Fibroblast of skin of abdomen (primary cell): ENCODE data around the gene BEST3.
"Not testable (repeated sequence)": the region's sequence is repeated elsewhere in the genome, so short reads cannot be mapped to it uniquely, and the experiment has no call there.

Experiments
- DNase-seq: peaks from one replicate; pipeline ENCODE4 v3.0.0-alpha.2; 2013

The BEST3 gene

GRCh38 chr12:69648476-69648875 is 50.6 kb downstream of the BEST3 start:
- DNase-seq, result peak; percentile 91

GRCh38 chr12:69647178-69647577 is 51.9 kb downstream of the BEST3 start:
- DNase-seq, result no peak

GRCh38 chr12:69645031-69645430 is 54.1 kb downstream of the BEST3 start:
- DNase-seq, result no peak

GRCh38 chr12:69644511-69644910 is 54.6 kb downstream of the BEST3 start:
- DNase-seq, result no peak

- DNase-seq, result no peak
Observed at GRCh38 chr12:69642531-69642930, 56.6 kb downstream of the BEST3 start.

DNA sequence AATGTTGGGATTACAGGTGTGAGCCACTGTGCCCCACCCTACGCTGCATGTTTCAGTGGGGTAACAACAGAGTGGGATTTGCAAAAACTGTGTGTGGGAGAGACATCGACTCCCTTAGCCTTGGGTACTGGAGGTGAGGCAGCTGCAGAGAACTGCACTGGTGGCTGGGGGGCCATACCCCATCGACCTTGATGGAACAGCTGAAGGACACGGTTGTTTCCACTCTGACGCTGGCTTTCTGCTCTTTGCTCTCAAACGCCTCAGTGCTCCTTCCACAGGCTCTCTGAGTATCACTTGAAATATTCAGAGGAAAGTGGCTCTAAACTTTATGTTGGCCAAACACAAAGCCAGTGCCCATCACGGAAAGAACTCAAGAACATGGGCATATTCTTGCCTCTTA is 57.6 kb downstream of the BEST3 start:
- no peak for DNase-seq

DNA sequence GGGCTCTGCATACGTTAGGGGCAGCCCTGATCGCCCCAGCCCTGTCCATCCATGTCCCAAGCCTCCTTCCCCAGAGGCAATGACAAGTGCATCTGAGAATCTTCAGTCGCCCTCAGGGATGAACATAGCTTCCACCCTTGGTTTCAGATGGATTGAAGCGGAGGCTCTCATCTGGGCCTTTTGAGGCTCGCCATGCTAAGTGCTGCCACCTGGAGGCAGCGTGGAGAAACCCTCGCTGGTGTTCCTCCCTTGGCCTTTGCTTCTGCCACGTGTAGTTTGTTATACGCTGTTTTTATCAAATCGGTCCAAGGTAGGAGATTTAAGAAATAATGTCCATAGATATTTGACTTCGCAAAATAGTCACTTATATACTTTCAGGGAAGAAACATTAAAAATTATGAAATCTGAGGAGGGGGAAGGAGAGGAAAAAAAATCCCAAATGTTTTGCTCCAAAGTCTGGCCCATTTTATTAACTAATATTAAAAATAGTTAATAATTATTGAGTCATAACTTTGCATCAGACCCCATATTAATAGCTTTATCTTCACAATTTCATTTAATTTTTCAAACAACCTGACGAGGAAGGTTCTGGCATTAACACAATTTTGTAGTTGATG is 59.6 kb downstream of the BEST3 start:
- peak; percentile 69 for DNase-seq

DNA sequence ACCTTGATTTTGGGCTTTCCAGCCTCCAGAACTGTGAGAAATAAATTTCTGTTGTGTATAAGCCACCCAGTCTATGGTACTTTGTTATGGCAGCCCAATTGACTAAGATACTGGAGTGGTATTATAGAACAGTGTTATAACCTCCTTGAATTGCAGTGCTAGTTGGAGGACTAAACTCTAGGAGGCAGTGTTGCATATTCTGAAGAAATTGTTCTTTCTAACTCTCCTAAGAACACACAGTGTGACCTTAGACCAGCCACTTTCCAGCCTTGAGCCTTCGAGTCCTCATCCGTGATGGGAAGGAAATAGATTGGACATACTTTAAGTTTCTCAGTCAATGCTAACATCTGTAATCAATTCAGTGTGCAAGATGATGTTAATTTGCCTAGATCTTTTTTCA is 66.0 kb downstream of the BEST3 start:
- no peak for DNase-seq

- no peak for DNase-seq
Observed at GRCh38 chr12:69630191-69630590, 68.9 kb downstream of the BEST3 start.

DNA sequence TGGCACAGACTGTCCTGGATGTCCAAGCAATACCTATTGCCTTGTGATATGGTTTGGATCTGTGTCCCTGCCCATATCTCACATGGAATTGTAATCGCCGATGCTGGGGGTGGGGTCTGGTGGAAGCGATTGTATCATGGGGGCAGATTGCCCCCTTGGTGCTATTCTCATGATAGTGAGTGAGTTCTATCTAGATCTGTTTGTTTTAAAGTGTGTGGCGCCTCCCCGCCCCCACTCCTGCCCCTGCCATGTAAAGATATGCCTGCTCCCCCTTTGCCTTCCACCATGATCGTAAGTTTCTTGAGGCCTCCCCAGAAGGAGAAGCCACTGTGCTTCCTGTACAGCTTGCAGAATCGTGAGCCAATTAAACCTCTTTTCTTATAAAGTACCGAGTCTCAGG is 71.6 kb downstream of the BEST3 start:
- no peak for DNase-seq

DNA sequence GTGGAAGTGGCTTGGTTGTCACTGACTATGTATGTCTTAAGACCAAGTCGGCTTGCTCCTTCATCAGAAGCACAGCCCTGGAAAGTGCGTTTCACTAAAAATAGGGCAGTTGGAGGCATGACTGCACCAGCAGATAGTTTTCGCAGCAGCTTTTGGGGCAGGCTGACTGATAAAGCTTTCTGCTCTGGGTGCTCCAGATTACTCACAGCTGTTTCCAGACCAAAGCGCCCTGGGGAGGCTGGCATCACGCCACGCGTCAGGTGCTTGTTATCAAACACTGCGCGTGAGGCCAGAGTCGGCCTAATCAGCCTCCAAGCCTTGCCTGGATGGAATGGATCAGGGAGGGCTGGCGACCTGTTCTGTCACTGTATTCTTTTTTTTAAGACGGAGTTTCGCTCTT is 75.1 kb downstream of the BEST3 start:
- DNase-seq, result no peak

GRCh38 chr12:69621551-69621950 is 77.6 kb downstream of the BEST3 start:
- no peak for DNase-seq

GRCh38 chr12:69620921-69621320 is 78.2 kb downstream of the BEST3 start:
- DNase-seq, result no peak

DNA sequence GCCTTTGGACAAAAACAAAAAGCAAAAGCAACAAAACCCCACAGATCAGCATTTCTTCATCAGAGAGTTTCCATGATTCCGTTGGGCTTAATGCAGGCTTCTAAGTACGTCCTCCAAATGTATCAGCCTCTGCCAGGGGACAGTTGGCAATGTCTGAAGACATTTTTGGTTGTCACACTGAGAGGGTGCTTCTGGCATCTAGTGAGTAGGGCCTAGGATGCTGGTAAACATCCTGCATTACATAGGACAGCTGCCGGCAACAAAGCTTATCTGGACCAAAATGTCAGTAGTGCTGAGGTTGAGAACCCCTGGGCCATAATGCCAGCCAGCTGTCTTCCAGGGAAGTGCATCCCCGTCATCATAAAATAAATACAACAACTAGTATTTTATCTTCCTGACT is 79.0 kb downstream of the BEST3 start:
- DNase-seq, result no peak

DNA sequence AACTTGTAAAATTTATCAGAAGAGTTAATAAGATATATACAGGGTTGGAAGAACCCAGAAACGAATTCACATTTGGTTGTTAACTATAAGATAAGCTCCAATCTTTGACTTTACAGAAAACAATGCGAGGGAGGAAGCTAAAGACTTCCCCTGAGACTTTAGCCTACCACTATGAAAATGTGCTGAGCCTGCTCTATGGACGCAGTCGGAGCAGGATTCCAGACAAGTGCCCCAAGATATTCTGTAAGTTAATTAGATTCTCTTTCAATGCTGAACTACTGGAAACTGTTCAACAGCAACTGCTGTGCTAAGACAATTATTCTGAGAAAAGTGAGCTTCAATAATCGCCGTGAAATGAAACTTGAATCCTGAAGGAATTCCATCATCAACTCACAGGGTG is 80.1 kb downstream of the BEST3 start:
- DNase-seq, result no peak

DNA sequence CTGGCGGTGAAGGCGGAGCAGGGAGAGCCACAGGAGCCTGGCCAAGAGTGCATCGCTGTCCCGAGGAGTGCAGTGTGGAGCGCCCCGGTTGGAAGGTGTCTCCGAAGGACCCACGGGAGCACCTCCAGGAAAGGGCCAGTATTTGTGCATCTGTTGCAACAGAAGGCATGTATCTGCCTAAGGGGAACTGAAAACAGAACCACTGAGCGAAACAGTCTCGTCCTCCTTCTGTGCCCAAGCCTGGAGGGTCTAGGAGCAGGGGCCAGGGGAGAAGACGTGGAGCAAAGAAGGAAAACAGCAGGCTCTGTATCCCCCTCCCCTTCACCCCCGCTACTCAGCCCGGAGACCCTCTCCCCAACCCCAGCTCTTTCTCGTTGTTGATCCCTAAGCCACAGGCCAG is 83.1 kb downstream of the BEST3 start:
- no peak for DNase-seq

DNA sequence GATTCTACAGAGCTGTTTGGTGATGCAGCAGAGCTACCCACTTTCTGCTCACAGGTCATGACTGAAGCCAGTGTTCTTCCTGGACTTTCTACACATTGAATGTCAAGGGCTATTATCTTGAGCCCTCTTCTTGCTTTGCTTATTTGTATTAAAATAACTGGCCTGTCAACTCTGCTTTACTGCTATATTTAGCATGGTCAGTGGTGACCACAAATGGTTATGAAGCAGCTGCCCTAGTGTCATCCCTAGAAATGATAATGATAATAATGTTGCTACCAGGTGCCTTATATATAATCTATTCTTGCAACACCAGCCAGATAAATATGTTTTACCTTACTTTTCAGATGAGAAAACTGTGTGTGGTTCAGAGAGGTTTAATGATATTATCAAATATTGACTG is 85.8 kb downstream of the BEST3 start:
- DNase-seq, result no peak

DNA sequence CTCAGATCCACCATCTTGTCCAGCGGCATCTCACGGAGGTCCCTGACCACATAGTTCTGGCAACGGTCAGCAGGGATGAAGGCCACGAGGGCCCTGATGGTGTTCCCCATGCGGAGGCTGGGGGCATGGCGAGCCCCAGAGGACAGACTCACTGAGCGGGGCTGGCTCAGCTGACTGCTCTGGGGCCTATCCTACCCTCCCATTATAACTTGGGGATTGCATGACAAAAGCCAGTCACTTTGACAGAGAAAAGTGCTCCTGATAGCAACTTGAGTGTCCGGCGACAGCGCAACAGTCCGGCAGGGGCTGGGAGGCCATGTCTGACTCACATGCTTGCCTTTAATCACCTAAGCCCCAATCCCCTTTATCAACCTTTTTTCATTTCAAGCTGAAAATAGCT is 88.4 kb downstream of the BEST3 start, which contains the start of gene LRRC10:
Gene LRRC10 (minus strand): TSS at position 179 of the 400 bp plus-strand sequence. CDS start 69 bp downstream, at position 110.
- DNase-seq, result no peak

GRCh38 chr12:69610126-69610525 is 89.0 kb downstream of the BEST3 start:
- no peak for DNase-seq

DNA sequence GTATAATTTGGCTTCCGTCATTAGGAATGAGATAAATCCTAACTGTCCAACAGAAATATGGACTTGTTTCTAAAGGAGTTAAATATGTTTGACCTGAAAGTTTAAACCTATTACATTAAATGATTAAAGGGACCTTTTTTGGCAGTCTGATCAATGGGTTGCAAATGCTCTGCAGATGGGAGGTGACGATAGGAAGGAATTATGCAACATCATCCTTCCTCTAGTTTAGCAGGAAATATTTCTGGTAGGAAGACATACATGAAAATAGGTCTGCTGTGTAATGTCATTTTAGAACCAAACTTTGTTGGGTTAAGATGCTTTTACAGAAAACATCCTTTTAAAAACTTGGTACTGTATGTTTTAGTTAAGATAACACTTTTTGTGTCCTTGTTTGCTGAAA is 91.0 kb downstream of the BEST3 start:
- DNase-seq, result peak; percentile 12

- not testable (repeated sequence) for DNase-seq
Observed at GRCh38 chr12:69604275-69604674, 94.8 kb downstream of the BEST3 start.
